CD4-positive, alpha-beta T cell treated with Interleukin-4 for 1 hour (primary cell): ENCODE data around the gene SLC35F2.
A peak's percentile ranks its signal among the peaks of the same experiment; 100 is the strongest.
"Not testable (repeated sequence)": the region's sequence is repeated elsewhere in the genome, so short reads cannot be mapped to it uniquely, and the experiment has no call there.

Experiments used
- DNase-seq, 2 donors: peaks; one replicate each; pipeline ENCODE4 v3.0.0-alpha.2; 2020 to 2022

Gene SLC35F2

GRCh38 chr11:107840129-107840484 lies 18.5 kb downstream of the SLC35F2 start:
- DNase-seq = no peak

GRCh38 chr11:107836851-107837250 lies 21.7 kb downstream of the SLC35F2 start:
- DNase-seq = no peak

- no peak for DNase-seq
Observed at GRCh38 chr11:107834995-107835394, 23.6 kb downstream of the SLC35F2 start.

- DNase-seq = not testable (repeated sequence)
Observed at GRCh38 chr11:107833926-107834325, 24.7 kb downstream of the SLC35F2 start.

GRCh38 chr11:107830915-107831540 lies 27.6 kb downstream of the SLC35F2 start:
- no peak for DNase-seq

- DNase-seq = no peak
Observed at GRCh38 chr11:107827041-107827440, 31.5 kb downstream of the SLC35F2 start.

GRCh38 chr11:107825875-107826274 lies 32.7 kb downstream of the SLC35F2 start:
- no peak for DNase-seq

GRCh38 chr11:107824668-107825369 lies 33.8 kb downstream of the SLC35F2 start:
- DNase-seq = no peak

GRCh38 chr11:107821199-107821927 lies 37.2 kb downstream of the SLC35F2 start:
- DNase-seq = no peak

GRCh38 chr11:107819361-107820014 lies 39.1 kb downstream of the SLC35F2 start:
- DNase-seq = no peak

GRCh38 chr11:107818491-107818890 lies 40.1 kb downstream of the SLC35F2 start:
- DNase-seq = no peak

GRCh38 chr11:107816028-107816427 lies 42.6 kb downstream of the SLC35F2 start:
- DNase-seq = no peak

GRCh38 chr11:107810875-107811274 lies 47.7 kb downstream of the SLC35F2 start:
- DNase-seq = no peak

GRCh38 chr11:107808521-107808920 lies 50.1 kb downstream of the SLC35F2 start:
- DNase-seq = no peak

GRCh38 chr11:107804971-107805370 lies 53.6 kb downstream of the SLC35F2 start:
- no peak for DNase-seq

GRCh38 chr11:107804211-107804610 lies 54.4 kb downstream of the SLC35F2 start:
- DNase-seq = no peak

- no peak for DNase-seq
Observed at GRCh38 chr11:107801641-107802040, 56.9 kb downstream of the SLC35F2 start.

- DNase-seq = peak; percentile 56 to 61
Observed at GRCh38 chr11:107799218-107799859, 59.2 kb downstream of the SLC35F2 start.

- no peak for DNase-seq
Observed at GRCh38 chr11:107792049-107792443, 66.5 kb downstream of the SLC35F2 start.

- DNase-seq = no peak
Observed at GRCh38 chr11:107791343-107792048, 67.1 kb downstream of the SLC35F2 start.

- DNase-seq = no peak
Observed at GRCh38 chr11:107789767-107790166, 68.8 kb downstream of the SLC35F2 start.

- DNase-seq = no peak
Observed at GRCh38 chr11:107787733-107788132, 70.9 kb downstream of the SLC35F2 start.
